GM19238 (cell line): ENCODE results near the gene POLD4.
"Not testable (repeated sequence)": the region's sequence is repeated elsewhere in the genome, so short reads cannot be mapped to it uniquely, and the experiment has no call there.

Source experiments
- DNase-seq: peaks from one replicate; pipeline ENCODE4 v3.0.0; 2011; ENCODE audit warnings: low spot score; ENCODE audit not compliant: insufficient read length

POLD4 gene

DNA sequence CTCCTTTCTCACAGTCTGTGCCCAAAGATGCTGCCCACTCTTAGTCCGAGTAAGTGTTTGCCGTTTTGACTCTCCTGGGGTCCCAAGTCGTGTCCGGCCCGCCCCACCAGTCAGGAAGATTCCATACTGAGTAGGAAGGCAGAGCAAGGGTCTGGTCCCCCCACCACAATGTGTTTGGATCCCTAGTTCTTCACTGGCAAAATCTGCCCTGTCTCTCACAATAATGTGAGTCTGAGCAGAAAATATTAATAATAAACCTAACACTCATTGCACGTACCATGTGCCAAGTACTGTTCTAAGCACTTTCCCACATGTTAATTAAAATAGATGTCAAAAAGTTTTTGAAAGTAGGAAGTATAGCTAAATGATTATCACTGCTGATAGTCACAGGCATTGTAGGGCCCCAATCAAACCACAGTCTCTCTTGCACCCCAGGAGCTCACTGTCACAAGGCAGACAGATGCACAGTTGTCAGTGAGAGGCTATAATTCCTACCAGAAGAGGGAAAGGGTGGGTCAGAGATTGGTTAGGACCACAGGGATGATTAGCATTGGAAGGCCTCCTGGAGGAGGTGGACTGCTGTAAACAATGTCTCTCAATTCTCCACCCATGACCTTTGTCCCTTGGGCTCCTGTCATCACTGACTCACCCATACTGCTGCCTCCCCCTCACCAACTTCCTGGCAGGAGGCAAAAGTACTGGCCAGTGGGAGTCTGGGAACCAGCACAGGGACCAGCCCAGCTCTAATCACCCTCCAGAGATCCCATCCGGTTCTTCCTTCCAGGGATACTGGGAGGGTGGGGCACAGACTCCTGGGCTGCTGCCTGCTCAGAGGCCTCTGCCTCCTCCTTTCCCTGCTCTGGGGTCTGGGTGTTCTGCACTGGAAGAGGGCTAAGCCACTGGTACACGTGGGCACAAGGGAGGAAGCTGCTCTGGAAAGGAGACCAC is 1.0 kb upstream of the POLD4 start:
- DNase-seq = no peak

GRCh38 chr11:67352546-67353316 is 615 bp downstream of the POLD4 start:
- DNase-seq = no peak

DNA sequence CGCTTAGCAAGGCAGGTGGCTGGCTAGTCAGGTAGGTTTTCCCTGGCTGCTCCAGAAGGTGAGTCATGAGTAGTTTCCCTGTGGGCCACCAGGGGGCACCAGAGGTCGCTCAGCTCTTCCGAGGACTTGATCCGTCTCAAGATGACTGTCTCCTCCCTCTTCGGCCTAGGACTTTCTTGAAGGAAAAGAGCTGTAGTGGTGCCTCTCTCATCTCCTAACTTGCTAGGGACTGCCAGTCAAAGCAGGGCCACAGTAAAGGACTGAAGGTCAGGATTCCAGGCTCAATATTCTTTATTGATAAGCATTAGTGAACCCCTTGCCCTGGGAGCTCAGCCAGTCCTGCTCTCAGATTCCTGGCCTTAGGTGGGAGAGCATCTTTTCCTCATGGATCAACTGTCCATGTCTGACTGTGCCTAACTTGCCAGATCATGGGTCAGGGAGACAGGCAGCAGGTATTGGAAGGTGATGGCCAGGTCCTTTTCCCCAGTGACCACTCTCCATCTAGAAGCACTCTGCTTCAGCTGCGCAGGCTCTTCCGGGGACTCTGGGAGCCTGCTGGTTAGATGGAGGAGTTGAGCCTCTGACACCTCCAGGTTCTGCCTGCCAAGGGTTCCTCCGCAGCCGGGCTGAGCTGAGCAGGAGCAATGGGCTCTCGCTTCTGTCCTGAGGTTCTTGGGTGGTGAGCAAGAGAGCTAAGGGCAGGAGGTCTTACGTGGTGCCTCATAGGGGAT is 1.9 kb downstream of the POLD4 start:
- no peak for DNase-seq

- DNase-seq = no peak
Observed at GRCh38 chr11:67349928-67350465, 3.3 kb downstream of the POLD4 start.

- no peak for DNase-seq
Observed at GRCh38 chr11:67349457-67349856, 3.9 kb downstream of the POLD4 start.

DNA sequence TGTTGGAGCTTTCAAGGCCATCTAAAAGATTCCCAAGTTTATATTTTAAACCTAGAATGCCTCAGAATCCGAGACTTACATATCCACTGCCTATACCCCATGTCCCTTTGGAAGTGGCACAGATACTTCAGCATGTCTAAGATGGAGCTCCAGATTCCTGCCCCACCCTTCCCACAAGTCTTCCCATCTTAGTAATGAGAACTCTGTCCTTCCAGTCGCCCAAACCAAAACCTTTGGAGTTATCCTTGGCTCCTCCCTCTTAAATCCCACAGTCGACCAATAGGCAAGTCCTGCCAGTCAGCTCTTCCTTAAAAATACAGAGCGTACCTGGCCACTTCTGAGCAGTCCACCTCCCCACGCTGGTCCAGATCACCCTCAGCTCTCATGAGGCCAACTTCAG is 4.3 kb downstream of the POLD4 start:
- no peak for DNase-seq

DNA sequence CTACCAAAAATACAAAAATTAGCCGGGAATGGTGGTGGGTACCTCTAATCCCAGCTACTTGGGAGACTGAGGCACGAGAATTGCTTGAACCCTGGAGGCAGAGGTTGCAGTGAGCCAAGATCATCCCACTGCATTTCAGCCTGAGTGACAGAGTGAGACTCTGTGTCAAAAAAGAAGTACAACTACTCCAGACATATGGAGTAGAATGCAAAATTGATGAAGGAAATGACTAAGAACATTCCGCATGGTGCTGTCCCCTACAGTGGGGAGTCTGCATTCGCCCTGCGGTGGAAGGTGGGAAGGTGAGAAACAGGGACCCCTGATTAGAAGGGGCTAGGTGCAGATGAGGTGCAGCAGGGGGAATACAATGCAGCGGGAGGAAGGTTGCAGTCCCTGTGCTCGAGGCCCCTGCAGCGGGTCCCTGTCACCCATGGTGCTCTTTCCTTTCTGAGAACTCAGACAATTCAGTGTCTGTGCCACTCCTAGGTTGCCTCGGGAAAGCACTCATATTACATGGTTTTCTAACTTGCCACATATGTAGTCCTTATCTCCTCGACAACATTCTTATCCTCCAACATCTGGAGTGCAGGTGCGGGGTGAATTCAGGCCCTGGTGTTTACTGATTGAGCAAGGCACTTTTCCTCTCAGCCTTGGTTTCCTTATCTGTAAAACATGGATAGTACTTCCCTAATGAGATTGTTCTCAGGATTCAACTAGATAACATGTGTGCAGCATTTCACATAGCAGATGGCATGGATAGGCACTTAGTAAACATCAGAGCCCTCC is 5.2 kb downstream of the POLD4 start:
- DNase-seq = no peak

- DNase-seq = no peak
Observed at GRCh38 chr11:67345920-67346819, 7.2 kb downstream of the POLD4 start.

DNA sequence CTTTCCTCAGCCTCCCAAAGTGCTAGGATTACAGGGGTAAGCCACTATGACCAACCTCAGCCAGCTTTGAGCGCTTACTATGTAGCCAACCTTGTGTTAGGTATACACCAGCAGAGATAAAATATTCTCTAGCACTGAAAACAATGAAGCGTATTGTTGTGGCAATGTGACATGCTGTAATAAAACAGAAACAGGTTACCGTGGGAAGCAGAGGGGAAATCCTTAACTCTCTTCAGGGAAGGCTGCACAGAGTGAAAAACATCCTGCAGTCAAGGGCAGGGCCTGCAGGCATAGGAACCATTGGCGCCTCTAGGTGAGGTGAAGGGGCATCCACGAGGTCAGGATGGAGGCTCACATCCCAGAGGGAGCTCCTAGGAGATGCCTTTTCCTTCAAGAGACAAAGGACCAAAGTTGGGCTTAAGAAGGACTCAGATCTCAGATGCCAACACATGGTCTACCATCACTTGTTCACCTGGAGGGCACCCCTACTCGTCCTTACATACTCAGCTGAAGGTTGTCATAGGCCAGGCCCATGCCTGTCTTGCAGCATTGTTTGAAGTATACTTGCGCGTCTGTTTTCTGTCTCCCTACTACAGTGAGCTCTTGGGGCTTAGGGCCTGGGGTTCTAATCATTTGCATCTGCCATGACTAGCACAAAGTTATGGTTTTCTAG is 8.0 kb downstream of the POLD4 start:
- no peak for DNase-seq

DNA sequence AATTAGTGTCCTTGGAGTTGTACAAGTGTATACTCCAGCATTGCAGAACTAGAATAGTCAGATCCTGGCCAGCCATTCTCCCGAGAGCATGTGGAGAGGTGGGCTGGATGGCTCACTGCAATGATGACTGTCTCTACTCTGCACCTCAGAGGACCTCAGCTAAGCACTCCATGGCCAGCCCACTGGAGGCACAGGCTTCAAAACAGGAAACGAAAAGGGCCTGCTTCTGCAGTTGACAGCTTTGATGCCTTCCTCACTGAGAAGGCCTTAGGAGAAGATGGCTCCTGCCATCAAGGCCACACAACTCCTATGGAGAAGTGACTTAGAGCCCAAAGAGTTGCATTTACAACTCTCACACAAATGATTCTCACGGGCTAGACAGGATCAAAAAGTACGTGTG is 9.1 kb downstream of the POLD4 start:
- no peak for DNase-seq

GRCh38 chr11:67337257-67337656 is 16.1 kb downstream of the POLD4 start:
- DNase-seq = no peak

DNA sequence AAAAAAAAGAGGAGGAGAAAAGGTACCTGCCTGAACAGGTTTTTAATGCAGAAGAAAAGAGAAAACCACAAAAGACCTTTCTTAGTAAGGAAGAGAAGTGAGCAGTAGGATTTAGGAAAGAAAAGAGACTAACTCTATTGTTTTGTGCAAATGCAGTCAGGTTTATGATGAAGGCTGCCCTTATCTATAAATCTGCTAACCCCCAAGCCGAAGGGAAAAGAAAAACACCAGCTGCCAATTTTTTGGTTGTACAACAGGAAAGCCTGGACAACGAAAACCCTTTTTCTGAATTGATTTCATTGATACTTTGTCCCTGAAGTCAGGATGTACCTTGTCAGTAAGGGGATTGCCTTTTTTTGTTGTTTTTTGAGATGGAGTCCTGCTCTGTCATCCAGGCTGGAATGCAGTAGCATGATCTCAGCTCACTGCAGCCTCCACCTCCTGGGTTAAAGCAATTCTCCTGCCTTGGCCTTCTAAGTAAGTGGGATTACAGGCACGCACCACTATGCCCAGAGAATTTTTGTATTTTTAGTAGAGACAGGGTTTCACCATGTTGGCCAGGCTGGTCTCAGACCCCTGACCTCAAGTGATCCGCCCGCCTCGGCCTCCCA is 21.2 kb downstream of the POLD4 start:
- DNase-seq = no peak

GRCh38 chr11:67323526-67323925 is 29.8 kb downstream of the POLD4 start:
- DNase-seq = no peak

- DNase-seq = no peak
Observed at GRCh38 chr11:67322049-67322448, 31.3 kb downstream of the POLD4 start.

DNA sequence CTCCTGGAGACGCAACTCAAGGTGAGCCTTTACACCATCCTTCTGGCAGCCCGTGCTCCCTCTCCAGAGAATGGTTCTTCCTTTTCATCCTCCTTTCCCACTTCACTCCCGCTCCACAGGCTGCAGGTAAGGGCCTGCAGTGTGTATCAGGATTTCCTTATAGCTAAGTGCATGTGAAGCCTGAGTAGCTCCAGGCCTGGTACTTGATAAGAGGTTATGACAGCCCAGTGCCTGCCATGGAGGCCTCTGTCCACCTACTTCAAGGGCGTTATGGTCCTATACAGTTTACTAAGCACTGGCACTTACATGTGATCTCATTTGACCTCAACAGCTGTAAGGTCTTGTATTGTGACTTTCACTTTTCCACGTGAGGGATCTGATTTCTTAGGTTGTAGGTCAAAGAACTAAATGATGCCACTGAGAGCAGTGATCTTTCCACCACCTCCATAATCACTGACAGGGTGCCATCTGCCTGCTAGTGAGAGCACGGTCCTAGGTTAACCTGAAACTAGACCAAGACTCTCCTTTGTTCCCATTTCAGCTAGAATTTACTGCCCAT is 32.0 kb downstream of the POLD4 start:
- no peak for DNase-seq

GRCh38 chr11:67320691-67321090 is 32.7 kb downstream of the POLD4 start:
- no peak for DNase-seq

DNA sequence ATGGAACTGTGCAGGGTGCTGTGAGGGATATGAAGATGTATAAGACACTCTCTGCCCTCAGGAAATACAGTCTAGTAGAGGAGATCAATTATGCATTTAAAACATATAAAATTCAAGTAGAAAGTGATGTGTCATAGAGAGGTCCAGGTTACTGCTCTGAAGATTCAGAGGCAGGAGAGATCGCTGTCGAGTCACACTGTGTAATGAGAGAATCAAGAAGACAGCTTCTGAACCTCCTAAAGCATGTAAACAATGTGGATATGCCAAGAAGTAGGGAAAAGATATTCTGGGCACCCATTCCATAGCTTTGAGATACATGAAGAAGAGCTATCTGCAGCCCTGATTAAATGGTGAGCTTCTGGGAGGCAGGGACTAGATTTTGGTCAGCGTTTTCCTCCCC is 33.3 kb downstream of the POLD4 start:
- DNase-seq = no peak

DNA sequence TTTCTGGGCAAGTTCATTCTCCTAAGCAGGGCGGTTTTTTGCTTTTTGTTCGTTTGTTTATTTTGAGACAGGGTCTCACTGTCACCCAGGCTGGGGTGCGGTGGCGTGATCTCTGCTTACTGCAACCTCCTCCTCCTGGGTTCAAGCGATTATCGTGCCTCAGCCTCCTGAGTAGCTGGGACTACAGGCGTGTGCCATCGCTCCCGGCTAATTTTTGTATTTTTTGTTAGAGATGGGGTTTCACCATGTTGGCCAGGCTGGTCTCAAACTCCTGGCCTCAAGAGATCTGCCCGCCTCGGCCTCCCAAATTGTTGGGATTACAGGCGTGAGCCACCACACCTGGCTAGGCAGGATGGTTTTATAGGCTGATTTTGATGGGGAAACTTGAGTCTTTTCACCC is 34.5 kb downstream of the POLD4 start:
- not testable (repeated sequence) for DNase-seq
